Immature natural killer cell (primary cell): Measurements from ENCODE around the gene GPR89A. TPM values are rescaled to one million over a fixed set of nuclear protein-coding genes. Genes with fewer than 3 reads are reported as not detected.
"Not testable (repeated sequence)": the region's sequence is repeated elsewhere in the genome, so short reads cannot be mapped to it uniquely, and the experiment has no call there.

ENCODE experiments used
- DNase-seq, 3 donors: peaks; one replicate each; pipeline ENCODE4 v3.0.0; 2022; ENCODE audit warnings: mixed read lengths in 1 of 3
- H3K27ac Mint-ChIP-seq, 6 donors: one replicate each; pipeline ENCODE4 v1.8.0; 2020; ENCODE audit warnings: mixed read lengths in 6 of 6, mild to moderate bottlenecking in 5 of 6, inconsistent platforms in 4 of 6, moderate library complexity in 3 of 6
- H3K27me3 Mint-ChIP-seq, 3 donors: one replicate each; pipeline ENCODE4 v1.8.0; 2020 to 2021; ENCODE audit warnings: low read depth in 3 of 3, mild to moderate bottlenecking in 3 of 3, mixed read lengths in 3 of 3, moderate library complexity in 3 of 3, inconsistent platforms in 1 of 3
- H3K36me3 Mint-ChIP-seq, 3 donors: one replicate each; pipeline ENCODE4 v1.8.0; 2020; ENCODE audit warnings: mixed read lengths in 3 of 3, inconsistent platforms in 2 of 3, mild to moderate bottlenecking in 2 of 3
- H3K4me1 Mint-ChIP-seq, 2 donors: one replicate each; pipeline ENCODE4 v1.8.0; 2020; ENCODE audit warnings: inconsistent platforms in 2 of 2, mild to moderate bottlenecking in 2 of 2, mixed read lengths in 2 of 2, moderate library complexity in 1 of 2
- H3K4me3 Mint-ChIP-seq, 5 donors: one replicate each; pipeline ENCODE4 v1.8.0; 2020; ENCODE audit warnings: mild to moderate bottlenecking in 5 of 5, mixed read lengths in 5 of 5, inconsistent platforms in 3 of 5, moderate library complexity in 3 of 5
- H3K9me3 Mint-ChIP-seq, 6 donors: one replicate each; pipeline ENCODE4 v1.8.0; 2020; ENCODE audit warnings: mild to moderate bottlenecking in 6 of 6, mixed read lengths in 6 of 6, inconsistent platforms in 4 of 6, moderate library complexity in 3 of 6
- polyA plus RNA-seq, 3 donors: library from polyadenylated mRNA; unstranded; fragments of 300-500 nt; fragmentation: Illumina TruSeq; gene quantifications; one replicate each; pipeline ENCODE4 v1.2.3, GENCODE V29; 2021

The GPR89A gene
- polyA plus RNA-seq, 3 donors from 2014 or later: 19.3 to 33.6 (median 28.0) TPM

GRCh38 chr1:145643990-145644389 is 36.2 kb downstream of the GPR89A start:
- H3K27ac Mint-ChIP-seq, H3K36me3 Mint-ChIP-seq, H3K9me3 Mint-ChIP-seq, H3K4me3 Mint-ChIP-seq, H3K27me3 Mint-ChIP-seq, DNase-seq: not testable (repeated sequence)
- peaks cover 14 to 15% of the 10 kb centered on the region in 2 donors for H3K4me1 Mint-ChIP-seq

- not testable (repeated sequence) for H3K27ac Mint-ChIP-seq, H3K4me3 Mint-ChIP-seq, H3K27me3 Mint-ChIP-seq, H3K9me3 Mint-ChIP-seq, DNase-seq
- Mint-ChIP-seq H3K4me1 (peaks cover 2 to 16% of the 10 kb centered on the region in 2 donors), H3K36me3 (peaks cover 4 to 14% (median 12%) of the 10 kb centered on the region in 3 donors)
Measured at GRCh38 chr1:145656245-145656943, 48.6 kb downstream of the GPR89A start.

- DNase-seq, H3K27me3 Mint-ChIP-seq, H3K4me3 Mint-ChIP-seq, H3K4me1 Mint-ChIP-seq, H3K9me3 Mint-ChIP-seq, H3K27ac Mint-ChIP-seq: not testable (repeated sequence)
- peaks cover 0 to 14% (median 4%) of the 10 kb centered on the region in 3 donors for H3K36me3 Mint-ChIP-seq
Measured at GRCh38 chr1:145662502-145662901, 54.7 kb downstream of the GPR89A start.

- H3K4me1 Mint-ChIP-seq, H3K4me3 Mint-ChIP-seq, H3K27me3 Mint-ChIP-seq, H3K27ac Mint-ChIP-seq, DNase-seq, H3K9me3 Mint-ChIP-seq: not testable (repeated sequence)
- H3K36me3 Mint-ChIP-seq: peaks cover 4 to 14% (median 5%) of the 10 kb centered on the region in 3 donors
Measured at GRCh38 chr1:145665015-145665414, 57.2 kb downstream of the GPR89A start.

GRCh38 chr1:145670995-145671745 is 63.4 kb downstream of the GPR89A start:
- not testable (repeated sequence) for H3K27ac Mint-ChIP-seq

GRCh38 chr1:145673217-145673616 is 65.4 kb downstream of the GPR89A start:
- H3K36me3 Mint-ChIP-seq, H3K4me3 Mint-ChIP-seq, DNase-seq, H3K9me3 Mint-ChIP-seq, H3K27me3 Mint-ChIP-seq, H3K27ac Mint-ChIP-seq: not testable (repeated sequence)
- H3K4me1 Mint-ChIP-seq: peaks cover 22 to 30% of the 10 kb centered on the region in 2 donors

More at GRCh38 chr1:145670995-145671745, 63.4 kb downstream of the GPR89A start:
- not testable (repeated sequence) for DNase-seq, H3K27me3 Mint-ChIP-seq, H3K9me3 Mint-ChIP-seq
- H3K4me1 Mint-ChIP-seq: peaks cover 21 to 26% of the 10 kb centered on the region in 2 donors
- peaks cover 0 to 15% (median 13%) of the 10 kb centered on the region in 3 donors for H3K36me3 Mint-ChIP-seq
- peak overlapping the region in 1 of 5 donors; percentile 22 for H3K4me3 Mint-ChIP-seq

- not testable (repeated sequence) for DNase-seq, H3K27me3 Mint-ChIP-seq
Measured at GRCh38 chr1:145684858-145685257, 77.1 kb downstream of the GPR89A start.

GRCh38 chr1:145686078-145686477 is 78.3 kb downstream of the GPR89A start:
- not testable (repeated sequence) for H3K9me3 Mint-ChIP-seq, H3K27ac Mint-ChIP-seq, H3K27me3 Mint-ChIP-seq, H3K36me3 Mint-ChIP-seq, DNase-seq, H3K4me3 Mint-ChIP-seq
- H3K4me1 Mint-ChIP-seq: peaks cover 43 to 44% of the 10 kb centered on the region in 2 donors

More at GRCh38 chr1:145684858-145685257, 77.1 kb downstream of the GPR89A start:
- not testable (repeated sequence) for H3K9me3 Mint-ChIP-seq, H3K27ac Mint-ChIP-seq, H3K36me3 Mint-ChIP-seq, H3K4me3 Mint-ChIP-seq
- peaks cover 31 to 33% of the 10 kb centered on the region in 2 donors for H3K4me1 Mint-ChIP-seq

- Mint-ChIP-seq H3K4me1 (peaks cover 59 to 62% of the 10 kb centered on the region in 2 donors), H3K4me3 (peak overlapping the region; percentile 18 to 75 (median 60)), H3K27ac (peak overlapping the region; percentile 82 to 98 (median 90)), H3K9me3 (no peaks in the 10 kb centered on the region), H3K36me3 (peaks cover 0 to 4% (median 0%) of the 10 kb centered on the region in 3 donors), H3K27me3 (peaks cover 0 to 2% (median 0%) of the 10 kb centered on the region in 3 donors)
- no peak for DNase-seq
Measured at GRCh38 chr1:145688328-145688727, 80.5 kb downstream of the GPR89A start.

- Mint-ChIP-seq H3K36me3 (peaks cover 0 to 4% (median 0%) of the 10 kb centered on the region in 3 donors), H3K27me3 (peaks cover 0 to 2% (median 0%) of the 10 kb centered on the region in 3 donors), H3K4me3 (peak overlapping the region; percentile 75 to 88 (median 80)), H3K4me1 (peaks cover 62 to 65% of the 10 kb centered on the region in 2 donors), H3K27ac (peak overlapping the region; percentile 94 to 98 (median 96)), H3K9me3 (no peaks in the 10 kb centered on the region)
- DNase-seq: no peak
Measured at GRCh38 chr1:145688924-145689323, 81.1 kb downstream of the GPR89A start.

GRCh38 chr1:145689922-145690321 is 82.1 kb downstream of the GPR89A start:
- peaks cover 67 to 73% of the 10 kb centered on the region in 2 donors for H3K4me1 Mint-ChIP-seq
- peaks cover 0 to 4% (median 0%) of the 10 kb centered on the region in 3 donors for H3K27me3 Mint-ChIP-seq

GRCh38 chr1:145690587-145691558 is 83.1 kb downstream of the GPR89A start:
- Mint-ChIP-seq H3K36me3 (peaks cover 0 to 4% (median 0%) of the 10 kb centered on the region in 3 donors), H3K27ac (peak overlapping the region; percentile 94 to 98 (median 96)), H3K9me3 (no peaks in the 10 kb centered on the region), H3K4me1 (peaks cover 76 to 83% of the 10 kb centered on the region in 2 donors), H3K4me3 (peak overlapping the region; percentile 75 to 88 (median 80)), H3K27me3 (peaks cover 0 to 4% (median 0%) of the 10 kb centered on the region in 3 donors)
- DNase-seq: peak; percentile 80 to 81 (median 80)

More at GRCh38 chr1:145689922-145690321, 82.1 kb downstream of the GPR89A start:
- DNase-seq: no peak
- Mint-ChIP-seq H3K9me3 (no peaks in the 10 kb centered on the region), H3K27ac (peak overlapping the region; percentile 94 to 98 (median 96)), H3K4me3 (peak overlapping the region; percentile 75 to 88 (median 80)), H3K36me3 (peaks cover 0 to 4% (median 0%) of the 10 kb centered on the region in 3 donors)
